ENCODE results near the gene ARID1B.

ARID1B gene

GRCh38 chr6:157123234-157123633 is 346.1 kb downstream of the ARID1B start:
- H2BK12ac ChIP-seq (ENCODE audit: low read length): no peak overlapping the region
- peaks cover 0 to 14% of the 10 kb centered on the region in 2 donors for H3K36me3 ChIP-seq (replicated peaks in 1 of 2; ENCODE audit: control insufficient read depth in 2 of 2, insufficient read depth in 2 of 2, low read length in 2 of 2)
- H2AK5ac ChIP-seq (ENCODE audit: low read depth, low read length): no peak overlapping the region
- no peak overlapping the region for H2BK120ac ChIP-seq (ENCODE audit: low read depth, low read length)
- H3K27me3 ChIP-seq (ENCODE audit: control insufficient read depth in 3 of 3, insufficient read depth in 3 of 3, low read depth in 1 of 3, low read length in 3 of 3): no peaks in the 10 kb centered on the region
- peaks cover 3% of the 10 kb centered on the region in 2 donors for H3K4me1 ChIP-seq (ENCODE audit: control insufficient read depth in 2 of 2, insufficient read depth in 1 of 2, low read depth in 1 of 2, low read length in 2 of 2)
- no peak overlapping the region for H2AFZ ChIP-seq (ENCODE audit: low read length)
- peaks cover 3% of the 10 kb centered on the region for H3K79me1 ChIP-seq (ENCODE audit: low read depth, low read length)
- H4K8ac ChIP-seq (ENCODE audit: low read depth, low read length): no peak overlapping the region
- no CpG with 5 or more reads among the region's 6 CpGs for WGBS, 2 donors (ENCODE audit: extremely low coverage in 2 of 2, insufficient read length in 2 of 2, insufficient replicate concordance in 1 of 2)
- no peak overlapping the region for H3K23ac ChIP-seq (ENCODE audit: low read depth, low read length, poor library complexity)
- no peak overlapping the region for H4K91ac ChIP-seq (ENCODE audit: low read depth, low read length, poor library complexity)
- no peak overlapping the region for H3K4me3 ChIP-seq (ENCODE audit: low read length in 2 of 2)
- H3K4me2 ChIP-seq (ENCODE audit: insufficient read depth, low read length, poor library complexity, severe bottlenecking): no peak overlapping the region
- no peak overlapping the region for H2BK15ac ChIP-seq (ENCODE audit: low read length)
- H3K4ac ChIP-seq (ENCODE audit: low read length): no peak overlapping the region
- H3K18ac ChIP-seq (ENCODE audit: low read length): no peak overlapping the region
- H2BK5ac ChIP-seq (ENCODE audit: low read length): no peak overlapping the region
- no peaks in the 10 kb centered on the region for H3K9me3 ChIP-seq (replicated peaks in 1 of 2; ENCODE audit: control insufficient read depth in 2 of 2, insufficient read depth in 1 of 2, low read depth in 1 of 2, low read length in 2 of 2)
- no peak overlapping the region for H3K14ac ChIP-seq (ENCODE audit: low read length)
- no peak overlapping the region for H3K27ac ChIP-seq (replicated peaks; ENCODE audit: low read length)
- no peak overlapping the region for H3K9ac ChIP-seq (ENCODE audit: low read depth, low read length, poor library complexity)
- no peak for DNase-seq (ENCODE audit: low spot score)

DNA sequence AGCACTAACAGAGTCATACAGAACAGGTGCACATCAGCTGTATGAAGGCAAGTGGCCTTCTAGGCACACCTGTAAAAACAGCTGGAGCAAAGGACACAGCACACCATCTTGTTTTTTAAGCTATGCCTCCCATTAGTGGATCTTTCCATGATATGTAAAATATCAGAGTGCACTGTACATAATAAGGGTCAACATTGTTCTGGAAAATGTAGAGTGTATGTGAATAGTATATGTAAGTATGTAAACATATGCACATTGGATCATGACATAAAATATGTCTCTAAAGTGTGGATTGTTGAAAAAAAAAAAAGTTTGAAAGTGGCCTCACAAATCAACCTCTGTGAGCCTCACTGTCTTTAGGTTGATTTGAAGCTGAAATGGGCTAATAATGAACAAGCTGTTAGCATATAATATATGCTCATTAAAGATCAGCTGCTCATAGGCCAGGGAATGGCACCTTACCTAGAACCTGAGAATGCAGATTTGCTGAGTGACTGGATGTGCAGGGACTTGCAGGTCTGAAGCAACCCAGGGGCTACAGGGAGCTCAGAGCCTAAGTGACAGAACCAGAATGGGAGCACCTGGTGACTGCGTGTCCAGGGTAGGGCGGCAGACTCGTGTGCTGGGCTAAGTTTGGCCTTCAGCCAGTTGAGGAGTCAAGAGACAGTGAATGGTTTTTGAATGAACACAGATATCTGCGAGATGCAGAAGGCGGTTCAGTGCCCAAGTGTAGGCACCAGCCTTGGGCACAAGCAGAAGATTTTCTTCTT is 347.5 kb downstream of the ARID1B start:
- Histone ChIP-seq H3K9ac (ENCODE audit: low read depth, low read length, poor library complexity) (no peak overlapping the region), H3K4me1 (ENCODE audit: control insufficient read depth in 2 of 2, insufficient read depth in 1 of 2, low read depth in 1 of 2, low read length in 2 of 2) (peaks cover 3% of the 10 kb centered on the region in 2 donors), H2AFZ (ENCODE audit: low read length) (no peak overlapping the region), H2BK120ac (ENCODE audit: low read depth, low read length) (no peak overlapping the region), H2BK15ac (ENCODE audit: low read length) (no peak overlapping the region), H4K8ac (ENCODE audit: low read depth, low read length) (no peak overlapping the region), H3K4me2 (ENCODE audit: insufficient read depth, low read length, poor library complexity, severe bottlenecking) (no peak overlapping the region), H3K18ac (ENCODE audit: low read length) (no peak overlapping the region), H3K36me3 (replicated peaks in 1 of 2; ENCODE audit: control insufficient read depth in 2 of 2, insufficient read depth in 2 of 2, low read length in 2 of 2) (peaks cover 0 to 17% of the 10 kb centered on the region in 2 donors), H3K27me3 (ENCODE audit: control insufficient read depth in 3 of 3, insufficient read depth in 3 of 3, low read depth in 1 of 3, low read length in 3 of 3) (no peaks in the 10 kb centered on the region), H2AK5ac (ENCODE audit: low read depth, low read length) (no peak overlapping the region), H3K9me3 (replicated peaks in 1 of 2; ENCODE audit: control insufficient read depth in 2 of 2, insufficient read depth in 1 of 2, low read depth in 1 of 2, low read length in 2 of 2) (no peaks in the 10 kb centered on the region), H3K4ac (ENCODE audit: low read length) (no peak overlapping the region), H3K27ac (replicated peaks; ENCODE audit: low read length) (no peak overlapping the region), H3K79me1 (ENCODE audit: low read depth, low read length) (no peaks in the 10 kb centered on the region), H4K91ac (ENCODE audit: low read depth, low read length, poor library complexity) (no peak overlapping the region), H2BK5ac (ENCODE audit: low read length) (no peak overlapping the region), H3K14ac (ENCODE audit: low read length) (no peak overlapping the region), H3K23ac (ENCODE audit: low read depth, low read length, poor library complexity) (no peak overlapping the region), H2BK12ac (ENCODE audit: low read length) (no peak overlapping the region), H3K4me3 (ENCODE audit: low read length in 2 of 2) (peak overlapping the region in 1 of 2 donors; percentile 18)
- DNase-seq (ENCODE audit: low spot score): no peak
- no CpG with 5 or more reads among the region's 5 CpGs for WGBS, 2 donors (ENCODE audit: extremely low coverage in 2 of 2, insufficient read length in 2 of 2, insufficient replicate concordance in 1 of 2)

- no peak for DNase-seq (ENCODE audit: low spot score)
- peaks cover 3% of the 10 kb centered on the region in 2 donors for H3K4me1 ChIP-seq (ENCODE audit: control insufficient read depth in 2 of 2, insufficient read depth in 1 of 2, low read depth in 1 of 2, low read length in 2 of 2)
- no peak overlapping the region for H3K4ac ChIP-seq (ENCODE audit: low read length)
- H2BK15ac ChIP-seq (ENCODE audit: low read length): no peak overlapping the region
- no peak overlapping the region for H3K9ac ChIP-seq (ENCODE audit: low read depth, low read length, poor library complexity)
- no peak overlapping the region for H4K8ac ChIP-seq (ENCODE audit: low read depth, low read length)
- no peak overlapping the region for H3K4me3 ChIP-seq (ENCODE audit: low read length in 2 of 2)
- H2BK5ac ChIP-seq (ENCODE audit: low read length): no peak overlapping the region
- H4K91ac ChIP-seq (ENCODE audit: low read depth, low read length, poor library complexity): no peak overlapping the region
- H3K18ac ChIP-seq (ENCODE audit: low read length): no peak overlapping the region
- H3K27ac ChIP-seq (replicated peaks; ENCODE audit: low read length): no peak overlapping the region
- H2AFZ ChIP-seq (ENCODE audit: low read length): no peak overlapping the region
- H2BK12ac ChIP-seq (ENCODE audit: low read length): no peak overlapping the region
- no peak overlapping the region for H2BK120ac ChIP-seq (ENCODE audit: low read depth, low read length)
- H3K79me1 ChIP-seq (ENCODE audit: low read depth, low read length): no peaks in the 10 kb centered on the region
- H3K14ac ChIP-seq (ENCODE audit: low read length): no peak overlapping the region
- WGBS, 2 donors (ENCODE audit: extremely low coverage in 2 of 2, insufficient read length in 2 of 2, insufficient replicate concordance in 1 of 2): no CpG with 5 or more reads among the region's 7 CpGs
- H3K36me3 ChIP-seq (replicated peaks in 1 of 2; ENCODE audit: control insufficient read depth in 2 of 2, insufficient read depth in 2 of 2, low read length in 2 of 2): peaks cover 0 to 12% of the 10 kb centered on the region in 2 donors
- no peak overlapping the region for H3K23ac ChIP-seq (ENCODE audit: low read depth, low read length, poor library complexity)
- H3K27me3 ChIP-seq (ENCODE audit: control insufficient read depth in 3 of 3, insufficient read depth in 3 of 3, low read depth in 1 of 3, low read length in 3 of 3): no peaks in the 10 kb centered on the region
- H2AK5ac ChIP-seq (ENCODE audit: low read depth, low read length): no peak overlapping the region
- no peaks in the 10 kb centered on the region for H3K9me3 ChIP-seq (replicated peaks in 1 of 2; ENCODE audit: control insufficient read depth in 2 of 2, insufficient read depth in 1 of 2, low read depth in 1 of 2, low read length in 2 of 2)
- H3K4me2 ChIP-seq (ENCODE audit: insufficient read depth, low read length, poor library complexity, severe bottlenecking): no peak overlapping the region
Measured at GRCh38 chr6:157125531-157125930, 348.4 kb downstream of the ARID1B start.

GRCh38 chr6:157126183-157127098 is 349.3 kb downstream of the ARID1B start:
- H2AFZ ChIP-seq (ENCODE audit: low read length): no peak overlapping the region
- no peak overlapping the region for H3K4me3 ChIP-seq (ENCODE audit: low read length in 2 of 2)
- H3K18ac ChIP-seq (ENCODE audit: low read length): no peak overlapping the region
- no peaks in the 10 kb centered on the region for H3K79me1 ChIP-seq (ENCODE audit: low read depth, low read length)
- no peak overlapping the region for H3K27ac ChIP-seq (replicated peaks; ENCODE audit: low read length)
- H2BK15ac ChIP-seq (ENCODE audit: low read length): no peak overlapping the region
- no peak for DNase-seq (ENCODE audit: low spot score)
- H4K91ac ChIP-seq (ENCODE audit: low read depth, low read length, poor library complexity): no peak overlapping the region
- H3K9me3 ChIP-seq (replicated peaks in 1 of 2; ENCODE audit: control insufficient read depth in 2 of 2, insufficient read depth in 1 of 2, low read depth in 1 of 2, low read length in 2 of 2): no peaks in the 10 kb centered on the region
- peaks cover 0 to 12% of the 10 kb centered on the region in 2 donors for H3K36me3 ChIP-seq (replicated peaks in 1 of 2; ENCODE audit: control insufficient read depth in 2 of 2, insufficient read depth in 2 of 2, low read length in 2 of 2)
- H3K14ac ChIP-seq (ENCODE audit: low read length): no peak overlapping the region
- H3K4me2 ChIP-seq (ENCODE audit: insufficient read depth, low read length, poor library complexity, severe bottlenecking): no peak overlapping the region
- H3K27me3 ChIP-seq (ENCODE audit: control insufficient read depth in 3 of 3, insufficient read depth in 3 of 3, low read depth in 1 of 3, low read length in 3 of 3): no peaks in the 10 kb centered on the region
- no peak overlapping the region for H3K9ac ChIP-seq (ENCODE audit: low read depth, low read length, poor library complexity)
- H2BK5ac ChIP-seq (ENCODE audit: low read length): no peak overlapping the region
- H2AK5ac ChIP-seq (ENCODE audit: low read depth, low read length): no peak overlapping the region
- H4K8ac ChIP-seq (ENCODE audit: low read depth, low read length): no peak overlapping the region
- no peak overlapping the region for H3K23ac ChIP-seq (ENCODE audit: low read depth, low read length, poor library complexity)
- H2BK120ac ChIP-seq (ENCODE audit: low read depth, low read length): no peak overlapping the region
- H3K4ac ChIP-seq (ENCODE audit: low read length): no peak overlapping the region
- H3K4me1 ChIP-seq (ENCODE audit: control insufficient read depth in 2 of 2, insufficient read depth in 1 of 2, low read depth in 1 of 2, low read length in 2 of 2): peaks cover 3% of the 10 kb centered on the region in 2 donors
- no CpG with 5 or more reads among the region's 11 CpGs for WGBS, 2 donors (ENCODE audit: extremely low coverage in 2 of 2, insufficient read length in 2 of 2, insufficient replicate concordance in 1 of 2)
- H2BK12ac ChIP-seq (ENCODE audit: low read length): no peak overlapping the region
